Right renal cortex interstitium (tissue), 3 donors: ENCODE data around the gene IRAK3. TPM values are rescaled to one million over a fixed set of nuclear protein-coding genes. Genes with fewer than 3 reads are reported as not detected.
"Not testable (repeated sequence)": the region's sequence is repeated elsewhere in the genome, so short reads cannot be mapped to it uniquely, and the experiment has no call there.

Experiments used
- DNase-seq, 3 donors: peaks; one replicate each; pipeline ENCODE4 v3.0.0-alpha.2; 2013; ENCODE audit warnings: low read depth in 3 of 3, low spot score in 2 of 3
- polyA plus RNA-seq, 3 donors: library from polyadenylated mRNA; unstranded; fragments of 120-200 nt; gene quantifications; one replicate each; pipeline ENCODE4 v1.2.1, GENCODE V29; 2013; ENCODE audit not compliant: insufficient read length in 3 of 3

The IRAK3 gene
- polyA plus RNA-seq, 3 donors: 2.8 to 3.3 (median 3.2) TPM

GRCh38 chr12:66169221-66170170, 19.5 kb upstream of the IRAK3 start, which contains the start of gene TMBIM4:
Gene TMBIM4 (minus strand): TSS chr12:66169996. CDS start chr12:66169951, 45 bp downstream.
- DNase-seq: peak; percentile 82 to 87 (median 86)

DNA sequence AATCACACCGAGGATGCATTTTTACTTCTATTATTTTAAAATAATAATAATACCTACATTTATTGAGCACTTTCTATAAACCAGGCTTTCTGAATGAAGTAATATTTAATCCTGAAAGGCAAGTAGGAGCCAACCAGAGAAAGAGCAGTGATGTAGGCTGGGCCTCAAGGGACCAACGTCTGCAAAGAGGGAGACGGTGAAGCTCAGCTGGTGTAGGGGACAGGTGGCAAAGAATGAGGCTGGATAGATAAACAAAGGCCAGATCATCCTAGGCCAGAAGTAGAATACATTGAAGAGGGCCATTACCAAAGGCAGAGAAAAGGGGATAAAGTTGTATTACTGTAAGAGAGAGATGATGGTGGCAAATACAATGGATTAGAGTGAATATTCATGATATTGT, 18.4 kb upstream of the IRAK3 start:
- DNase-seq: no peak

- DNase-seq: not testable (repeated sequence)
Observed at GRCh38 chr12:66174391-66175325, 14.4 kb upstream of the IRAK3 start.

GRCh38 chr12:66176105-66176900, 12.7 kb upstream of the IRAK3 start:
- DNase-seq: no peak

- DNase-seq: no peak
Observed at GRCh38 chr12:66182956-66183355, 6.1 kb upstream of the IRAK3 start.

- not testable (repeated sequence) for DNase-seq
Observed at GRCh38 chr12:66184822-66185221, 4.2 kb upstream of the IRAK3 start.

DNA sequence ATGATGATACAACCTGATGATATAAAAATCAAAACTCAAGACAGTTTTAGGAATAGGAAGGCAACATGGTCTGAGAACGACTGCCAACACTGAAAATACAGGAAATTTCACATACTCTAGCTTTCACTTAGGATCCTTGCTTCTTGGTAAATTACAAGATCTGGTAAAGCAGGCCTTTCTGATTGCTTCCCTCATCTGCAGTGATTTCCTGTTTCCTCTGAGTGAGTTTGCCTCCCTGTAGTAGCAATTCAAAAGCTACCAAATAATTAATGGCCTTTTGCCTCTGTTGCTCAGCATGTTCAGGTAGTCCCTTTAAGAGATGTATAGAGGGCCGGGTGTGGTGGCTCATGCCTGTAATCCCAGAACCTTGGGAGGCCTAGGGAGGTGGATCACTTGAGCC, 2.0 kb upstream of the IRAK3 start:
- DNase-seq: no peak

GRCh38 chr12:66187821-66188220, 1.2 kb upstream of the IRAK3 start:
- DNase-seq: no peak

GRCh38 chr12:66189486-66189843, 451 bp downstream of the IRAK3 start:
- DNase-seq: no peak

- DNase-seq: no peak
Observed at GRCh38 chr12:66189889-66190288, 875 bp downstream of the IRAK3 start.

- DNase-seq: no peak
Observed at GRCh38 chr12:66190519-66191370, 1.7 kb downstream of the IRAK3 start.

DNA sequence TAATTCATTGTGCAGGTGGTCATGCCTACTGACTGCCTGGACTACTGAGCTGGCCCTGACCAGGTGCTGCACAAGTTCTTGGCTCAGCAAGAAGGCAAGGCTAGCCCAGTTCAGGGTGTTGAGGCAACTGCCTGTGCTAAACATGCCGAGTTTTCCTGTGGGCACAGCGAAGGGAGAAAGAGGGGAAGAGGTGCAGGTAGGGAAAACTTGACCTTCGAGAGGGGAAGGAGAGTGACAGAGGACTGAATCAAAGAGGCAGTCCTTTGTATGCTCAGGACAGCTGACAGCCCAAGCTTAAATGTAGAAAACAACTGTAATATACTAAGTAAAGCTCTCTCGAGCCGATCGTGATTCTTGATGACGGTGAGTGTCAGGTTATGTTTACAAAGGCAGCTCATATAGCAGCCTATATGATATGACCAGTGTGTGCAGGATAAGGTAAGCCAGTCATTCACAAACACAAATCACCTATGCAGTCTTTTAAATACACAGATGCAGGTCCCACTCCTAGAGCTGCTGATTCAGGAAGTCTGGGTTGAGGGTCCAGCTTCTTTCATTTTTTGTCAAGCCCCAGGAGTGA, 2.6 kb downstream of the IRAK3 start:
- DNase-seq: no peak

DNA sequence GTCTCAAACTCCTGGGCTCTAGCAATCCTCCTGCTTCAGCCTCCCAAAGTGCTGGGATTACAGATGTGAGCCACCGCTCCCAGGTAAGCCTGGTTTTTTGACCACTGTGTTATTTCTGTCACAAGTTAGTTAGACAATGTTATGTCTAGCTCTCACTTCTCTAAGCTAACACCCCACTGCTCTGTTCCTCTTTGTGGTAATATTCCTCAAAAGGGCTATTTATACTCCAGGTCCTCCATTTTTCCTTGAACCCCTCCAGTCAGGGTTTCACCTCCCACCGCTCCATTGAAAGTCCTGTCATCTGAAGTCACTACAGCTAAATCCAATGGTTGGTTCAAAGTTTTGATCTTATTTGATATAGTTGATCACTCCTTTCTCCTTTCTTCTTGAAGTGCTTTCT, 5.1 kb downstream of the IRAK3 start:
- DNase-seq: no peak

GRCh38 chr12:66195242-66195641, 6.2 kb downstream of the IRAK3 start:
- DNase-seq: no peak

- DNase-seq: no peak
Observed at GRCh38 chr12:66196806-66197205, 7.8 kb downstream of the IRAK3 start.

DNA sequence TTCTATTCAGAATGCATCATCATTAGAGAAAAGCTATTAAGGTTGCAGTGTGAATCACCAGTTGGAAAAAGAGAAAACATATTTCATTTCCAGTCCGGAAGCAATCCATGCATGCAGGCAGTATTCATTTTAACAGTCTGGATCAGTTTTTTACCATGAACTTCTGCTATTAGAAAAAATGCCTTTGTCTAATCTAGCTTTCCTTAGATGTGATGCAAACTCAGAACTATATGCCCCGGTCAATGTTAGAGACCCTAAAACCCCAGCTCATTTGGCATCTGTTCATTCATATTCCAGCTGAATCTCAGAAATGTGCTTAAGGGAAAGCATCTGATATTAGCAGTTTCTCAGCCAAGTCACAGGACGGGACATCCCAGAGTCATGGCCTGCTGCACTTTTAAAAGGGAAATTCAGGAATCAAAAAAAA, 8.5 kb downstream of the IRAK3 start:
- no peak for DNase-seq

- no peak for DNase-seq
Observed at GRCh38 chr12:66199141-66199540, 10.1 kb downstream of the IRAK3 start.

- DNase-seq: no peak
Observed at GRCh38 chr12:66199831-66200509, 11.0 kb downstream of the IRAK3 start.

DNA sequence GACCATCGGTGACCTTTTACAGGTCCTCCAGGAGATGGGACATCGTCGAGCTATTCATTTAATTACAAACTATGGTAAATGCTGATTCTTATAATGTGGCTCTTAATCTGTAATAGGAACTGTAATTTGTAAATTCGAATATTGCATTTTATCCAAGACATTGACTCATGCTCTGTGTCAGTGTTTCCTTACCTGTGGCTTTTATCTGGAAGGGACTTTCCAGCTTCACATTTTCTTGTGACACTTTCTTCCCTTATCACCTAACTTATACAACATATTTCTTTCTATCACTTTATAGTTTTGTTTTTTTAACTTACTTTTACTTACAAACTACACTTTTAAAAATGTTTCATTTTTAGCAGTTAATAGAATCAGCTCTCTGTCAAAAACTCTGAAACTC, 14.8 kb downstream of the IRAK3 start:
- no peak for DNase-seq
